Measurements from ENCODE around the gene HOXD11.

Gene HOXD11

GRCh38 chr2:176096986-176097819, 9.9 kb upstream of the HOXD11 start:
- peaks cover 26 to 33% of the 10 kb centered on the region in 2 experiments for H3K4me1 ChIP-seq (ENCODE audit: control insufficient read depth in 1 of 2, insufficient read depth in 1 of 2, low read depth in 1 of 2, low read length in 1 of 2)
- no peaks in the 10 kb centered on the region for H3K36me3 ChIP-seq
- no peak for TF ChIP-seq CTCF (IDR thresholded peaks at IDR 0.05)
- no peak overlapping the region for H3K27ac ChIP-seq
- no peaks in the 10 kb centered on the region for H3K9me3 ChIP-seq
- H3K27me3 ChIP-seq: peaks cover 100% of the 10 kb centered on the region
- peak overlapping the region; percentile 36 to 56 for H3K4me3 ChIP-seq (ENCODE audit: low read depth in 1 of 2, low read length in 1 of 2)

- Histone ChIP-seq H3K4me1 (ENCODE audit: control insufficient read depth in 1 of 2, insufficient read depth in 1 of 2, low read depth in 1 of 2, low read length in 1 of 2) (peaks cover 26% of the 10 kb centered on the region in 2 experiments), H3K4me3 (ENCODE audit: low read depth in 1 of 2, low read length in 1 of 2) (peak overlapping the region; percentile 36 to 56), H3K36me3 (no peaks in the 10 kb centered on the region), H3K9me3 (no peaks in the 10 kb centered on the region), H3K27ac (no peak overlapping the region), H3K27me3 (peaks cover 100% of the 10 kb centered on the region)
- no peak for TF ChIP-seq CTCF (IDR thresholded peaks at IDR 0.05)
These were observed 9.2 kb upstream of the HOXD11 start for GRCh38 chr2:176097820-176098365.

GRCh38 chr2:176098366-176099158, 8.5 kb upstream of the HOXD11 start:
- Histone ChIP-seq H3K9me3 (no peaks in the 10 kb centered on the region), H3K4me3 (ENCODE audit: low read depth in 1 of 2, low read length in 1 of 2) (no peak overlapping the region), H3K27me3 (peaks cover 100% of the 10 kb centered on the region), H3K27ac (no peak overlapping the region), H3K36me3 (no peaks in the 10 kb centered on the region), H3K4me1 (ENCODE audit: control insufficient read depth in 1 of 2, insufficient read depth in 1 of 2, low read depth in 1 of 2, low read length in 1 of 2) (peaks cover 19 to 20% of the 10 kb centered on the region in 2 experiments)
- no peak for TF ChIP-seq CTCF (IDR thresholded peaks at IDR 0.05)

GRCh38 chr2:176099159-176099727, 7.8 kb upstream of the HOXD11 start:
- TF ChIP-seq CTCF (IDR thresholded peaks at IDR 0.05): no peak
- Histone ChIP-seq H3K9me3 (no peaks in the 10 kb centered on the region), H3K4me1 (ENCODE audit: control insufficient read depth in 1 of 2, insufficient read depth in 1 of 2, low read depth in 1 of 2, low read length in 1 of 2) (peaks cover 19 to 20% of the 10 kb centered on the region in 2 experiments), H3K27ac (no peak overlapping the region), H3K36me3 (no peaks in the 10 kb centered on the region), H3K4me3 (ENCODE audit: low read depth in 1 of 2, low read length in 1 of 2) (no peak overlapping the region), H3K27me3 (peaks cover 100% of the 10 kb centered on the region)

GRCh38 chr2:176099728-176100546, 7.1 kb upstream of the HOXD11 start, which contains the start of gene HOXD12:
TSS of gene HOXD12 (plus strand) at chr2:176099795. CDS start at chr2:176099802, 7 bp downstream.
- Histone ChIP-seq H3K27me3 (peaks cover 100% of the 10 kb centered on the region), H3K27ac (no peak within 1 kb of the TSS), H3K36me3 (no peaks in the 10 kb centered on the region), H3K4me1 (ENCODE audit: control insufficient read depth in 1 of 2, insufficient read depth in 1 of 2, low read depth in 1 of 2, low read length in 1 of 2) (peaks cover 19 to 27% of the 10 kb centered on the region in 2 experiments), H3K4me3 (ENCODE audit: low read depth in 1 of 2, low read length in 1 of 2) (no peak within 1 kb of the TSS), H3K9me3 (no peaks in the 10 kb centered on the region)
- TF ChIP-seq CTCF (IDR thresholded peaks at IDR 0.05): no peak
